NCI-H187 (cell line): Measurements from ENCODE around the gene SF3A1.

Experiments
- DNase-seq, 2 experiments: peaks; one replicate each; lab custom pipeline; 2025; lab: John Stamatoyannopoulos, UW

Gene SF3A1

GRCh38 chr22:30386960-30387827 lies 30.5 kb upstream of the SF3A1 start, which contains the start of gene RNF215:
Gene RNF215, minus strand, starts transcription at chr22:30387411. Its CDS starts 98 bp downstream, at chr22:30387313.
- peak; percentile 22 to 24 for DNase-seq

- no peak for DNase-seq
Measured at GRCh38 chr22:30386608-30386959, 29.9 kb upstream of the SF3A1 start.

- no peak for DNase-seq
Measured at GRCh38 chr22:30385942-30386341, 29.2 kb upstream of the SF3A1 start.

GRCh38 chr22:30383061-30383460 lies 26.4 kb upstream of the SF3A1 start:
- no peak for DNase-seq

- DNase-seq = no peak
Measured at GRCh38 chr22:30382340-30382739, 25.6 kb upstream of the SF3A1 start.

- DNase-seq = no peak
Measured at GRCh38 chr22:30381264-30381663, 24.6 kb upstream of the SF3A1 start.

GRCh38 chr22:30380011-30380410 lies 23.3 kb upstream of the SF3A1 start:
- no peak for DNase-seq

GRCh38 chr22:30375312-30375849 lies 18.7 kb upstream of the SF3A1 start:
- no peak for DNase-seq

- no peak for DNase-seq
Measured at GRCh38 chr22:30373331-30374325, 16.9 kb upstream of the SF3A1 start.

- DNase-seq = no peak
Measured at GRCh38 chr22:30372915-30373314, 16.2 kb upstream of the SF3A1 start.

- DNase-seq = no peak
Measured at GRCh38 chr22:30371981-30372380, 15.3 kb upstream of the SF3A1 start.

GRCh38 chr22:30371321-30371720 lies 14.6 kb upstream of the SF3A1 start:
- DNase-seq = no peak

- DNase-seq = no peak
Measured at GRCh38 chr22:30370641-30371230, 14.0 kb upstream of the SF3A1 start.

- DNase-seq = no peak
Measured at GRCh38 chr22:30368420-30368819, 11.7 kb upstream of the SF3A1 start.

GRCh38 chr22:30365891-30366290 lies 9.2 kb upstream of the SF3A1 start:
- DNase-seq = no peak

GRCh38 chr22:30362651-30363281 lies 6.1 kb upstream of the SF3A1 start:
- no peak for DNase-seq

- DNase-seq = no peak
Measured at GRCh38 chr22:30361916-30362650, 5.4 kb upstream of the SF3A1 start.

- DNase-seq = no peak
Measured at GRCh38 chr22:30358541-30358940, 1.8 kb upstream of the SF3A1 start.

- no peak for DNase-seq
Measured at GRCh38 chr22:30357650-30358215, 1.0 kb upstream of the SF3A1 start.

- DNase-seq = no peak
Measured at GRCh38 chr22:30357236-30357570, 509 bp upstream of the SF3A1 start.

GRCh38 chr22:30354644-30355043 lies 2.0 kb downstream of the SF3A1 start:
- no peak for DNase-seq
